ENCODE results near the gene HIGD2B. TPM values are rescaled to one million over a fixed set of nuclear protein-coding genes. Genes with fewer than 3 reads are reported as not detected.
"Not testable (repeated sequence)": the region's sequence is repeated elsewhere in the genome, so short reads cannot be mapped to it uniquely, and the experiment has no call there.

HIGD2B gene
- total RNA-seq, 2 donors from 2014 or later, result not detected

GRCh38 chr15:72722071-72722696 is 36.2 kb upstream of the HIGD2B start:
- Histone ChIP-seq H3K27ac (no peak overlapping the region), H3K36me3 (peaks cover 4% of the 10 kb centered on the region), H3K27me3 (replicated peaks; ENCODE audit: insufficient read depth) (no peaks in the 10 kb centered on the region), H3K4me3 (no peak overlapping the region), H3K9me3 (no peaks in the 10 kb centered on the region), H3K4me1 (ENCODE audit: control insufficient read depth in 1 of 2, low read depth in 2 of 2) (no peaks in the 10 kb centered on the region)
- DNase-seq (ENCODE audit: low spot score) (peak; percentile 7), ATAC-seq (ENCODE audit: insufficient number of reproducible peaks, low FRiP score, low read depth) (peak; percentile 43)
- TF ChIP-seq CTCF (IDR thresholded peaks at IDR 0.05), result peak; percentile 61

GRCh38 chr15:72708551-72709303 is 22.7 kb upstream of the HIGD2B start:
- H3K9me3 ChIP-seq; ATAC-seq (ENCODE audit: insufficient number of reproducible peaks, low FRiP score, low read depth); H3K27ac ChIP-seq; H3K4me3 ChIP-seq; H3K36me3 ChIP-seq; DNase-seq (ENCODE audit: low spot score); H3K27me3 ChIP-seq (replicated peaks; ENCODE audit: insufficient read depth): not testable (repeated sequence)
- H3K4me1 ChIP-seq (ENCODE audit: control insufficient read depth in 1 of 2, low read depth in 2 of 2), result peaks cover 6 to 15% of the 10 kb centered on the region in 2 donors

GRCh38 chr15:72706266-72706665 is 20.3 kb upstream of the HIGD2B start:
- Histone ChIP-seq H3K36me3 (no peaks in the 10 kb centered on the region), H3K27me3 (replicated peaks; ENCODE audit: insufficient read depth) (no peaks in the 10 kb centered on the region), H3K27ac (no peak overlapping the region), H3K4me3 (no peak overlapping the region), H3K9me3 (no peaks in the 10 kb centered on the region), H3K4me1 (ENCODE audit: control insufficient read depth in 1 of 2, low read depth in 2 of 2) (peaks cover 6 to 15% of the 10 kb centered on the region in 2 donors)
- DNase-seq (ENCODE audit: low spot score) (no peak), ATAC-seq (ENCODE audit: insufficient number of reproducible peaks, low FRiP score, low read depth) (no peak)
- TF ChIP-seq CTCF (IDR thresholded peaks at IDR 0.05), result no peak

GRCh38 chr15:72700076-72700475 is 14.1 kb upstream of the HIGD2B start:
- H3K4me3 ChIP-seq, result no peak overlapping the region
- H3K27me3 ChIP-seq (replicated peaks; ENCODE audit: insufficient read depth), result no peaks in the 10 kb centered on the region
- DNase-seq (ENCODE audit: low spot score) (no peak), ATAC-seq (ENCODE audit: insufficient number of reproducible peaks, low FRiP score, low read depth) (no peak)
- no peaks in the 10 kb centered on the region for H3K4me1 ChIP-seq (ENCODE audit: control insufficient read depth in 1 of 2, low read depth in 2 of 2)
- no peak overlapping the region for H3K27ac ChIP-seq
- no peak for TF ChIP-seq CTCF (IDR thresholded peaks at IDR 0.05)
- no peaks in the 10 kb centered on the region for H3K36me3 ChIP-seq
- H3K9me3 ChIP-seq, result no peaks in the 10 kb centered on the region

- no peak for TF ChIP-seq CTCF (IDR thresholded peaks at IDR 0.05)
- Histone ChIP-seq H3K27me3 (replicated peaks; ENCODE audit: insufficient read depth) (no peaks in the 10 kb centered on the region), H3K27ac (no peak overlapping the region), H3K4me3 (no peak overlapping the region), H3K9me3 (no peaks in the 10 kb centered on the region), H3K4me1 (ENCODE audit: control insufficient read depth in 1 of 2, low read depth in 2 of 2) (no peaks in the 10 kb centered on the region), H3K36me3 (no peaks in the 10 kb centered on the region)
- DNase-seq (ENCODE audit: low spot score) (no peak), ATAC-seq (ENCODE audit: insufficient number of reproducible peaks, low FRiP score, low read depth) (no peak)
Measured at GRCh38 chr15:72698938-72699337, 13.0 kb upstream of the HIGD2B start.

Measured in thoracic aorta (tissue), 2 donors.